GM06990 (cell line): ENCODE data around the gene TGFBR3.

ENCODE experiments used
- DNase-seq: peaks from one replicate; pipeline ENCODE4 v3.0.0-alpha.2; 2011; ENCODE audit not compliant: insufficient read length; ENCODE audit errors: extremely low read depth
- H3K27me3 ChIP-seq: replicated peaks from 2 replicates; pipeline ENCODE4 v1.6.0; 2011; ENCODE audit warnings: low read length; ENCODE audit not compliant: control insufficient read depth, insufficient read depth
- H3K36me3 ChIP-seq: 2 replicates; pipeline ENCODE4 v1.5.1; 2011; ENCODE audit warnings: low read length; ENCODE audit not compliant: control insufficient read depth, insufficient read depth
- H3K4me3 ChIP-seq: replicated peaks from 2 replicates; pipeline ENCODE4 v1.5.1; 2011; ENCODE audit warnings: low read depth, mild to moderate bottlenecking, control low read depth, low read length
- CTCF ChIP-seq: IDR thresholded peaks from 2 replicates; pipeline ENCODE4 v1.5.1; 2011; ENCODE audit warnings: low read length, control low read depth, mild to moderate bottlenecking, inconsistent platforms; ENCODE audit not compliant: insufficient read depth, poor library complexity, severe bottlenecking

Gene TGFBR3

GRCh38 chr1:91790392-91790791, 95.6 kb downstream of the TGFBR3 start:
- no peak for TF ChIP-seq CTCF
- DNase-seq = no peak

GRCh38 chr1:91789273-91789997, 96.5 kb downstream of the TGFBR3 start:
- Histone ChIP-seq H3K4me3 (no peak overlapping the region), H3K27me3 (no peaks in the 10 kb centered on the region), H3K36me3 (no peaks in the 10 kb centered on the region)
- DNase-seq = no peak
- no peak for TF ChIP-seq CTCF

More at GRCh38 chr1:91790392-91790791, 95.6 kb downstream of the TGFBR3 start:
- Histone ChIP-seq H3K27me3 (no peaks in the 10 kb centered on the region), H3K4me3 (no peak overlapping the region), H3K36me3 (no peaks in the 10 kb centered on the region)

- no peak for TF ChIP-seq CTCF
Observed at GRCh38 chr1:91787919-91788318, 98.0 kb downstream of the TGFBR3 start.

GRCh38 chr1:91784616-91785015, 101.3 kb downstream of the TGFBR3 start:
- Histone ChIP-seq H3K4me3 (no peak overlapping the region), H3K27me3 (no peaks in the 10 kb centered on the region), H3K36me3 (no peaks in the 10 kb centered on the region; the same call in 1 of the 2 replicates)
- no peak for TF ChIP-seq CTCF
- no peak for DNase-seq

More at GRCh38 chr1:91787919-91788318, 98.0 kb downstream of the TGFBR3 start:
- Histone ChIP-seq H3K27me3 (no peaks in the 10 kb centered on the region), H3K4me3 (no peak overlapping the region), H3K36me3 (no peaks in the 10 kb centered on the region)
- DNase-seq = no peak

- Histone ChIP-seq H3K4me3 (no peak overlapping the region), H3K36me3 (no peaks in the 10 kb centered on the region; the same call in 1 of the 2 replicates), H3K27me3 (no peaks in the 10 kb centered on the region)
- DNase-seq = no peak
- no peak for TF ChIP-seq CTCF
Observed at GRCh38 chr1:91784191-91784590, 101.8 kb downstream of the TGFBR3 start.
